ENCODE measurements around the gene HOXA13.

Gene HOXA13

DNA sequence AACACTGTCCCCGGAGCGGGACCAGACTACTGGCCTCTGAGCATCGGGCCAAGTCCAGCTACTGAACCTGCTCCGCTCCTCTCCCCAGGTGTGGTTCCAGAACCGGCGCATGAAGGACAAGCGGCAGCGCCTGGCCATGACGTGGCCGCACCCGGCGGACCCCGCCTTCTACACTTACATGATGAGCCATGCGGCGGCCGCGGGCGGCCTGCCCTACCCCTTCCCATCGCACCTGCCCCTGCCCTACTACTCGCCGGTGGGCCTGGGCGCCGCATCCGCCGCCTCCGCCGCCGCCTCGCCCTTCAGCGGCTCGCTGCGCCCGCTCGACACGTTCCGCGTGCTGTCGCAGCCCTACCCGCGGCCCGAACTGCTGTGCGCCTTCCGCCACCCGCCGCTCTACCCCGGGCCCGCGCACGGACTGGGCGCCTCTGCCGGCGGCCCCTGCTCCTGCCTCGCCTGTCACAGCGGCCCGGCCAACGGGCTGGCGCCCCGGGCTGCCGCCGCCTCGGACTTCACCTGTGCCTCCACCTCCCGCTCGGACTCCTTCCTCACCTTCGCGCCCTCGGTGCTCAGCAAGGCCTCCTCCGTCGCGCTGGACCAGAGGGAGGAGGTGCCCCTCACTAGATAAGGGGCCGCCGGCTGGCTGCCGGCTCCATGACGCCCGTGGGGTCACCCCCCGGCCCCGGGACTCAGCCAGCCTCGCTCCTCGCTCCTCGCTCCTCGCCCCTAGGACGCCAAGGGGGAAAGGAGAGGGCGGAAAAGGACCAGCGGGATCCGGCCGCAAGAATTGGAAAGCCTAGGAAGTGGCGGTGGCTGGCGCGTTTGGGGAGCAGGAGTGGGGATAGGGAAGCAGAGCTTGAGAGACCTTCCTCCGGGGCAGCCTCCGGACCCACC, 46.2 kb upstream of the HOXA13 start:
- ChIA-PET CTCF (interaction anchor here (0.6 kb wide), 3 partner anchors 17 to 338 kb away, joined by 3 read pairs; no protein-coding TSS in a partner anchor), POLR2A (ENCODE audit: low non-redundant PET) (no interaction called here)
- H3K27ac ChIP-seq = no peak overlapping the region
- DNase-seq (ENCODE audit: low spot score) = no peak
- TF ChIP-seq, protein P1, sequence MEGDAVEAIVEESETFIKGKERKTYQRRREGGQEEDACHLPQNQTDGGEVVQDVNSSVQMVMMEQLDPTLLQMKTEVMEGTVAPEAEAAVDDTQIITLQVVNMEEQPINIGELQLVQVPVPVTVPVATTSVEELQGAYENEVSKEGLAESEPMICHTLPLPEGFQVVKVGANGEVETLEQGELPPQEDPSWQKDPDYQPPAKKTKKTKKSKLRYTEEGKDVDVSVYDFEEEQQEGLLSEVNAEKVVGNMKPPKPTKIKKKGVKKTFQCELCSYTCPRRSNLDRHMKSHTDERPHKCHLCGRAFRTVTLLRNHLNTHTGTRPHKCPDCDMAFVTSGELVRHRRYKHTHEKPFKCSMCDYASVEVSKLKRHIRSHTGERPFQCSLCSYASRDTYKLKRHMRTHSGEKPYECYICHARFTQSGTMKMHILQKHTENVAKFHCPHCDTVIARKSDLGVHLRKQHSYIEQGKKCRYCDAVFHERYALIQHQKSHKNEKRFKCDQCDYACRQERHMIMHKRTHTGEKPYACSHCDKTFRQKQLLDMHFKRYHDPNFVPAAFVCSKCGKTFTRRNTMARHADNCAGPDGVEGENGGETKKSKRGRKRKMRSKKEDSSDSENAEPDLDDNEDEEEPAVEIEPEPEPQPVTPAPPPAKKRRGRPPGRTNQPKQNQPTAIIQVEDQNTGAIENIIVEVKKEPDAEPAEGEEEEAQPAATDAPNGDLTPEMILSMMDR (conservative IDR thresholded peaks at IDR 0.05; ENCODE audit: low read depth) = no peak

DNA sequence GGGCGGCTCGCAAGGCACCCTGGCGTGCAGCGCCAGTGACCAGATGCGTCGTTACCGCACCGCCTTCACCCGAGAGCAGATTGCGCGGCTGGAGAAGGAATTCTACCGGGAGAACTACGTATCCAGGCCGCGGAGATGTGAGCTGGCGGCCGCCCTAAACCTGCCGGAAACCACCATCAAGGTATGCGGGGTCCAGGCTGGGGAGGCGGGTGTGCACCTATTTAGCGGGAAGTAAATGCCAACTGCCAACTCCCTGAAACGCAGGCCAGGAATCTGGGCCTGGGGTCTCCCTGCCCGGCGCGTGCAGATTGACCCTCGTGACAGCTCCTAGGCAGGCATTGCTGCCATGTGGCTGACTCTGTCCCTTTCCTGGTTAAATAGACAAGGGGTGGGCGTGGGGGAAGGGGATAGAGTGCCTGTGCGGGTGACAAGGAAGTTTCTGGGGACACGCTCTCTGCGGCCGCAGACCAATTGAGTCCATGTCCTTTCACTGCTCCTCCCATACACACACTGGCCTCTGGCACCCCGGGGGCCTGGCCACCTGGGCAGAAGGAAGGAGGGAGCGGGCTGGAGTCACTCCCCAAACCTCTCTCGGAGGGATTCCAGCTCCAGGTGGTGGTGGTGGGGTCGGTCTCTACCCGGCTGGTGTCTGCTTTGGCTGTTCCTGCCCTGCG, 45.4 kb upstream of the HOXA13 start:
- no peak overlapping the region for H3K27ac ChIP-seq
- TF ChIP-seq, protein P1 (conservative IDR thresholded peaks at IDR 0.05; ENCODE audit: low read depth) = no peak
- ChIA-PET POLR2A (ENCODE audit: low non-redundant PET) (no interaction called here), CTCF (interaction anchor here (0.6 kb wide), 1 partner anchor 339 kb away, joined by 3 read pairs; no protein-coding TSS in a partner anchor)
- DNase-seq (ENCODE audit: low spot score) = no peak

DNA sequence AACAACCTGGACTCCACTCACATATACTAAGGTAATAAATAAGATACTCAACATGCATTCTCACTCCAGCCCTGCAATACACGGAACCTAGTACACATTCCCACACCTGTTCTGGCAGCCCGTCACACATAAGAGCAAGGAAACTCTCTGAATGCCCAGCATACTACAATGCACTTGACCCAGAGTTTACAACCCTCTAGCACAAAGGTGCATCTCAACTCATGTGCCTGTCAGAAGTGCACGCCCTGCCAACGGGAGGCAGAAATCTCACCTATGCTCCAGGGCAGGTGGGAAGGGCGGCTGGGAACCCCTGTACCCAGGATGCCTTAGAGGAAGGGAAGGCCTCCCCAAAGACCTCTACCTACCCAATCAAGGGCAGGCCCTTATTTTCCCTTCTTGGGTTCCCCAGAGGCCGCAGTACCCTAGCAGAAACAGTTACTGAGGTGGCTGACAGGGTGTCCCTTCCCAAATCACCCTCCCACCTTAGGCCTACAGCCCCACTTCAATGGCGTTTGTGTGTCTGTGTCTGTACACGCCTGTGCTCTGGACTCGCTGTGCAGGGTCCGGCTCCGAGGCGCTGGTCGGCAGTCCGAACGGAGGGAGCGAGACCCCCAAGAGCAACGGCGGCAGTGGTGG, 44.7 kb upstream of the HOXA13 start:
- ChIA-PET CTCF (no interaction called here), POLR2A (ENCODE audit: low non-redundant PET) (no interaction called here)
- H3K27ac ChIP-seq = no peak overlapping the region
- no peak for DNase-seq (ENCODE audit: low spot score)
- TF ChIP-seq, protein P1 (conservative IDR thresholded peaks at IDR 0.05; ENCODE audit: low read depth) = no peak

DNA sequence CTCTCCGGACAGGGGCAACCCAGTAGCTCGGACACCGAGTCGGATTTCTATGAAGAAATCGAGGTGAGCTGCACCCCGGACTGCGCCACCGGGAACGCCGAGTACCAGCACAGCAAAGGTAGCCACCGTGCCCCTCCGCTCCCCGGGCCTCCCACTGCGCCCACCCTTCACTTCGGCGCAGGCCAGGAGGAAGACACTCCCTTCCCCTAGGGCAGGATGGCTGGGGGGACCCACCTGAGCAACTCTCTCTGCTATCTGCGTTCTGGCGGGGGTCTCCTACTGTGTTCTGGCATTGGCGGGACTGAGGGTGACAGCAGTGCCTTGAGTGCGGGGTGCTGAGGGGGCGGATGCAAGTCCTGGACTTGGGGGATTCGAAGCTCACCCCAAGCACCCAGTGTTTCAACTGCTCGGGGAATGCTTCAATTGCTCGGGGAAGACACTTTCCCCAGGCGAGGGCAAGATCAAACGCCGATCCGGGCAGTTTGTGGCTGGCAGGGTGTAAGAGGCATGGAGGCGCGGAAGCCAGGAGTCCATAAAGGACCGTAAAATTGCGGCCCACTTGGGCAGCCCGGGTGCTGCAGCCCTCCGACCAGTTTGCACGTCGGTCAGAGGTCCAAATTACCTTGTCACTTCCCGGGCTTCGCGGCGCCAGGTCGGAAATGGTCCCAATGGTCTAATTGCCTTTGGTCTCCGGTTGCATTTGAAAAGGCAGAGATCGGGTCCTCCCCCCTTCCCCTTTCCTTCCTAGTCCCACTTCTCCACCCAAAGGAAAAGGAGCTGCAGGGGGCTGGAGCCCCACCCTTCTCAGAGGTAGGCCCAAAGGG, 43.7 kb upstream of the HOXA13 start:
- POLR2A ChIA-PET (ENCODE audit: low non-redundant PET) = no interaction called here
- CTCF ChIA-PET = interaction anchor here (0.6 kb wide), 1 partner anchor 1573 kb away, joined by 4 read pairs; no protein-coding TSS in a partner anchor
- no peak overlapping the region for H3K27ac ChIP-seq
- TF ChIP-seq, protein P1 (conservative IDR thresholded peaks at IDR 0.05; ENCODE audit: low read depth) = no peak
- no peak for DNase-seq (ENCODE audit: low spot score)

DNA sequence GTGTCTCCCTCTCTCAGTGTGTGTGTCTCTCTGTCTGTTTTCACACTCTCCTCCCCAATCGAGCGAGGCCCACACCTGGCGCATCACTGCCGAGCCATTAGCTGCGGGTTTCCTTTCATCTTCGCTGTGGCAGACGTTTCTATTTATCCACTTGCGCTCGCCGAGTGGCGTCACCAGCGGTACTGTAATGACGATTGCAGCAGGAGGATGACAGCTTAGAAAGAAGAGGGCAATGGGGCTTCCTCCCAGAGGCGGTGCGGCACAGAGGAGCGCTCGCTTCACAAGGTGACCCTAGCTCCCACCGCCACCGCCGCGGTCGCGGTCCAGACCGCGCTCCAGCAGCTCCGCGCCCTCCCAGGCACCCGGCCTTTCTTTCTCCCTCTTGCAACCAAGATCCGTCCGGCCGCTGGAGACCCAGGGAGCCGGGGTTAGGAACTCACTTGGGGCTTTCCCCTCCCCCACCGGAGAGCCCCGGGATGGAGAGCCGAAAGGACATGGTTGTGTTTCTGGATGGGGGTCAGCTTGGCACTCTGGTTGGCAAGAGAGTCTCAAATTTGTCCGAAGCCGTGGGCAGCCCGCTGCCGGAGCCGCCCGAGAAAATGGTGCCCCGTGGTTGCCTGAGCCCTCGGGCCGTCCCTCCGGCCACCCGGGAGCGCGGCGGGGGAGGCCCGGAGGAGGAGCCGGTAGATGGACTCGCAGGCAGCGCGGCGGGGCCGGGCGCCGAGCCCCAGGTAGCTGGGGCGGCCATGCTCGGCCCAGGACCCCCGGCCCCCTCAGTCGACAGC, 42.9 kb upstream of the HOXA13 start, which contains the start of gene EVX1:
Gene EVX1 (plus strand): TSS at position 248 of the 785 bp plus-strand sequence. CDS start 229 bp downstream, at position 477.
- no peak within 1 kb of the TSS for H3K27ac ChIP-seq
- POLR2A ChIA-PET (ENCODE audit: low non-redundant PET) = no interaction called here
- CTCF ChIA-PET = interaction anchor here (0.6 kb wide), 2 partner anchors 16 to 1572 kb away, joined by 3 to 4 read pairs; no protein-coding TSS in a partner anchor
- DNase-seq (ENCODE audit: low spot score) = peak; percentile 21
- TF ChIP-seq, protein P1 (conservative IDR thresholded peaks at IDR 0.05; ENCODE audit: low read depth) = no peak
